ENCODE measurements around the gene PRKD2. TPM values are rescaled to one million over a fixed set of nuclear protein-coding genes. Genes with fewer than 3 reads are reported as not detected.

The PRKD2 gene
- total RNA-seq, 1 donor: 9.7 TPM

DNA sequence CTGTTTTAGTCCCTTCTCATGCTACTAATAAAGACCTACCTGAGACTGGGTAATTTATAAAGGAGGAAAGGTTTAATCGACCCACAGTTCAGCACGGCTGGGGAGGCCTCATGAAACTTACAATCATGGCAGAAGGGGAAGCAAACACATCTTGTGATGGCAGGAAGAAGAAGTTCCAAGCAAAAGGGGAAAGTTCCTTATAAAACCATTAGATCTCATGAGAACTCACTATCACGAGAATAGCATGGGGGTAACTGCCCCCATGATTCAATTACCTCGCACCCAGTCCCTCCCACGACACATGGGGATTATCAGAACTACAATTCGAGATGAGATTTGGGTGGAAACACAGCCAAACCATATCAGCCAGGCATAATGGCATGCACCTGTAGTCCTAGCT is 42.3 kb upstream of the PRKD2 start:
- no peak for DNase-seq (ENCODE audit: low read depth)
- no peak overlapping the region for H3K4me3 ChIP-seq (ENCODE audit: low read depth, low read length)
- TF ChIP-seq CTCF (IDR thresholded peaks at IDR 0.05; ENCODE audit: insufficient read depth, low read length): no peak

- no peak overlapping the region for H3K4me3 ChIP-seq (ENCODE audit: low read depth, low read length)
- TF ChIP-seq CTCF (IDR thresholded peaks at IDR 0.05; ENCODE audit: insufficient read depth, low read length): no peak
- no peak for DNase-seq (ENCODE audit: low read depth)
These were observed 39.6 kb upstream of the PRKD2 start for GRCh38 chr19:46756544-46756888.

DNA sequence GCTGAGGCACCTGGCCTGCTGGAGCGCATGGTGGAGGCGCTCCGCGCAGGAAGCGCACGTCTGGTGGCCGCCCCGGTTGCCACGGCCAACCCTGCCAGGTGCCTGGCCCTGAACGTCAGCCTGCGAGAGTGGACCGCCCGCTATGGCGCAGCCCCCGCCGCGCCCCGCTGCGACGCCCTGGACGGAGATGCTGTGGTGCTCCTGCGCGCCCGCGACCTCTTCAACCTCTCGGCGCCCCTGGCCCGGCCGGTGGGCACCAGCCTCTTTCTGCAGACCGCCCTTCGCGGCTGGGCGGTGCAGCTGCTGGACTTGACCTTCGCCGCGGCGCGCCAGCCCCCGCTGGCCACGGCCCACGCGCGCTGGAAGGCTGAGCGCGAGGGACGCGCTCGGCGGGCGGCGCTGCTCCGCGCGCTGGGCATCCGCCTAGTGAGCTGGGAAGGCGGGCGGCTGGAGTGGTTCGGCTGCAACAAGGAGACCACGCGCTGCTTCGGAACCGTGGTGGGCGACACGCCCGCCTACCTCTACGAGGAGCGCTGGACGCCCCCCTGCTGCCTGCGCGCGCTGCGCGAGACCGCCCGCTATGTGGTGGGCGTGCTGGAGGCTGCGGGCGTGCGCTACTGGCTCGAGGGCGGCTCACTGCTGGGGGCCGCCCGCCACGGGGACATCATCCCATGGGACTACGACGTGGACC is 39.1 kb upstream of the PRKD2 start:
- no peak for TF ChIP-seq CTCF (IDR thresholded peaks at IDR 0.05; ENCODE audit: insufficient read depth, low read length)
- DNase-seq (ENCODE audit: low read depth): no peak
- no peak overlapping the region for H3K4me3 ChIP-seq (ENCODE audit: low read depth, low read length)

GRCh38 chr19:46755077-46755852 is 38.4 kb upstream of the PRKD2 start:
- TF ChIP-seq CTCF (IDR thresholded peaks at IDR 0.05; ENCODE audit: insufficient read depth, low read length): no peak
- DNase-seq (ENCODE audit: low read depth): peak; percentile 74

DNA sequence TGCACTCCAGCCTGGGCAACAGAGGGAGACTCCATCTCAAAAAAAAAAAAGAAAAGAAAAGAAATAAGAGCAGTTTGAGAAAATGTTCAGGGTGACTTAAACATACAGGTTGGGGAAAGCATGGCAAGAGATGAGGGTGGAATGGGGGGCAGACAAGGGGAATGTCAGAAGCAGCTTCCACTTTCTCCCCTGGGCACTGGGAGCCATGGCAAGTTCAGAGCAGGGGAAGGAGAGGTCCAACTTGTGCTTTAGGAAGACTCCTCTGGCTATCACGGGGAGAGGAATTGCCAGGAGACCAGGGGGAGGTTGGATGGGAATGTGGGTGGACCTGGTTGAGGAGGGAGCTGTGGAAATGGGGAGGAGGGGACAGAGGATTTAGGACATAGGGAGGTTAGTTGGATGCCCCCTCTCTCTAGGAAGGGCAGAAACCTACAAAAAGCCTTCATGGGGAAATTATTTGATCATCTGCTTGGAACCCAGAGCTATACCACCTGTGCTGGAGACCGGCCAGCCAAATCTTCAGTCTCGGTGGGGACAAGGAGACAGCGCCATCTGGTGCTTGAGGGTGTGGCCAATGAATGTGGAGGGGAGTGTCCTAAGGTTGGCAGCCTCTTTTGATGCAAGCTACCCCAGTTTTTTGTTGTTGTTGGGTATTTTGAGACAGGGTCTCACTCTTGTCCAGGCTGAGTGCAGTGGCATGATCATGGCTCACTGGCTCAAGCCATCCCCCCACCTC is 36.7 kb upstream of the PRKD2 start:
- no peak overlapping the region for H3K4me3 ChIP-seq (ENCODE audit: low read depth, low read length)
- TF ChIP-seq CTCF (IDR thresholded peaks at IDR 0.05; ENCODE audit: insufficient read depth, low read length): peak; percentile 14
- DNase-seq (ENCODE audit: low read depth): no peak

More at GRCh38 chr19:46755077-46755852, 38.4 kb upstream of the PRKD2 start:
- no peak overlapping the region for H3K4me3 ChIP-seq (ENCODE audit: low read depth, low read length)

DNA sequence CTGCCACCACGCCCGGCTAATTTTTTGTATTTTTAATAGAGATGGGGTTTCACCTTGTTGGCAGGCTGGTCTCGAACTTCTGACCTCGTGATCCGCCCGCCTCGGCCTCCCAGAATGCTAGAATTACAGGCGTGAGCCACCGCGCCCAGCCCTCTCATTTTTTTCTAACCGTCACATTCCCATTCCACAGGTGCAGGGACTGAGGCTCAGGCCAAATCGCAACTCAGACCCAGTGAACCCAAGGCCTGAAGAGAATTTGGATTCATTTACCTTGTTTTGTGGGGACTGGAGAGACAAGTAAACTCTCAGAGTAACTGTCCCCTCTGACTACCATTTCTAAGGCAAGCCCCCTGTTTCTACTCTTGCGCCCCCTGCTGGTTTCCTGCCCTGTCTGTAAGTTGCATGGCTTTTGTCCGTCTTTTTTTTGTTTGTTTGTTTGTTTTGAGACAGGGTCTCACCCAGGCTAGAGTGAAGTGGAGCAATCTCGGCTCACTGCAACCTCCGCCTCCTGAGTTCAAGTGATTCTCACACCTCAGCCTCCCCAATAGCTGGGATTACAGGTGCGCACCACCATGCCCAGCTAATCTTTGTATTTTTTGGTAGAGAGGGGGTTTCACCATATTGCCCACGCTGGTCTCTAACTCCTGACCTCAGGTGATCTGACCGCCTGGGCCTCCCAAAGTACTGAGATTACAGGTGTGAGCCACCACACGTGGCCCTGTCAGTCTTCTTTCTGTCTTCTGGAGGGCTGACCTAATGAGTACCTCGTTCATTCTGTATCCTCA is 31.6 kb upstream of the PRKD2 start:
- peak; percentile 76 for DNase-seq (ENCODE audit: low read depth)
- no peak overlapping the region for H3K4me3 ChIP-seq (ENCODE audit: low read depth, low read length)

More for the DNA sequence above, 31.6 kb upstream of the PRKD2 start:
- TF ChIP-seq CTCF (IDR thresholded peaks at IDR 0.05; ENCODE audit: insufficient read depth, low read length): peak; percentile 88
